Lung (tissue), 12 donors: ENCODE measurements around the gene CYBC1. TPM values are rescaled to one million over a fixed set of nuclear protein-coding genes. Genes with fewer than 3 reads are reported as not detected.

Experiments
- ATAC-seq: fragments of 200-7000 bp; cut with Tn5 transposase; one replicate; pipeline ENCODE4 v1.9.1; 2020; ENCODE audit warnings: moderate number of reproducible peaks; ENCODE audit not compliant: insufficient read depth, low FRiP score
- DNase-seq, 3 donors: peaks; one replicate each; pipeline ENCODE4 v3.0.0-alpha.2; 2013 to 2017
- H3K27ac ChIP-seq, 2 donors: one replicate each; pipeline ENCODE4 v1.5.1; 2013; ENCODE audit warnings: mild to moderate bottlenecking in 2 of 2, moderate library complexity in 2 of 2, control low read depth in 1 of 2, inconsistent platforms in 1 of 2, low read depth in 1 of 2, low read length in 1 of 2
- H3K27me3 ChIP-seq, 3 donors: one replicate each; pipeline ENCODE4 v1.5.1; 2013; ENCODE audit warnings: low read length in 2 of 3; ENCODE audit not compliant: control insufficient read depth in 3 of 3, insufficient read depth in 3 of 3
- H3K36me3 ChIP-seq, 4 donors: one replicate each; pipeline ENCODE4 v1.5.1; 2013; ENCODE audit warnings: low read length in 4 of 4, mild to moderate bottlenecking in 1 of 4, moderate library complexity in 1 of 4; ENCODE audit not compliant: control insufficient read depth in 4 of 4, insufficient read depth in 4 of 4
- H3K4me1 ChIP-seq, 5 donors: one replicate each; pipeline ENCODE4 v1.5.1; 2013; ENCODE audit warnings: low read length in 5 of 5, mild to moderate bottlenecking in 2 of 5, moderate library complexity in 1 of 5; ENCODE audit not compliant: control insufficient read depth in 5 of 5, insufficient read depth in 5 of 5
- H3K4me3 ChIP-seq: one replicate; pipeline ENCODE4 v1.5.1; 2013; ENCODE audit warnings: mild to moderate bottlenecking, control low read depth, moderate library complexity
- H3K9ac ChIP-seq, 2 donors: one replicate each; pipeline ENCODE4 v1.5.1; 2013; ENCODE audit warnings: low read length in 2 of 2, control low read depth in 1 of 2; ENCODE audit not compliant: insufficient read depth in 1 of 2
- H3K9me3 ChIP-seq, 4 donors: one replicate each; pipeline ENCODE4 v1.5.1; 2013; ENCODE audit warnings: low read length in 3 of 4, mild to moderate bottlenecking in 1 of 4, moderate library complexity in 1 of 4; ENCODE audit not compliant: control insufficient read depth in 4 of 4, insufficient read depth in 3 of 4
- CTCF ChIP-seq: IDR thresholded peaks from 2 replicates; pipeline ENCODE4 v1.5.1; 2012; ENCODE audit warnings: mild to moderate bottlenecking; ENCODE audit errors: control extremely low read depth, extremely low read depth
- WGBS, 2 donors: extraction: QIAGEN DNeasy Blood & Tissue Kit; methylation state at CpG; one replicate each; pipeline ENCODE4 v1.1.7; 2013; 5-methylcytosine and 5-hydroxymethylcytosine counted together
- polyA plus RNA-seq, 2 donors: library from polyadenylated mRNA; stranded (reverse); fragments of 200-250 nt; gene quantifications; one replicate each; pipeline ENCODE4 v1.2.1, GENCODE V29; 2013
- total RNA-seq, 2 donors: library from RNA; depleted of rRNA in 1 of 2; stranded (reverse); fragments of >200 nt in 1 of 2; gene quantifications; one replicate each; pipeline ENCODE4 v1.2.1, GENCODE V29; 2014 to 2021
- donor health status: control.
- donor health status: control.
- donor health status: Bipolar disorder and iron deficiency.
- donor health status: healthy.
- donor health status: DM: yes; HTN: yes; CAD: no.

The CYBC1 gene
- total and polyA plus RNA-seq, 4 donors = 37.4 to 144 (median 92.0) TPM

- Histone ChIP-seq H3K4me3 (no peak overlapping the region), H3K9me3 (no peaks in the 10 kb centered on the region), H3K36me3 (peaks cover 0 to 54% (median 10%) of the 10 kb centered on the region in 4 donors), H3K4me1 (no peaks in the 10 kb centered on the region), H3K9ac (no peak overlapping the region), H3K27me3 (no peaks in the 10 kb centered on the region), H3K27ac (no peak overlapping the region)
- no peak for TF ChIP-seq CTCF
- ATAC-seq = no peak
- WGBS, 2 donors = 89 to 95% methylated on average over 26 of the region's 26 CpGs
- no peak for DNase-seq
These were observed 12.0 kb downstream of the CYBC1 start for GRCh38 chr17:82438401-82439193.

GRCh38 chr17:82437325-82437668 lies 13.3 kb downstream of the CYBC1 start:
- DNase-seq (no peak), ATAC-seq (no peak)
- Histone ChIP-seq H3K9ac (no peak overlapping the region), H3K9me3 (no peaks in the 10 kb centered on the region), H3K27me3 (no peaks in the 10 kb centered on the region), H3K27ac (no peak overlapping the region), H3K4me3 (no peak overlapping the region), H3K4me1 (no peaks in the 10 kb centered on the region), H3K36me3 (peaks cover 0 to 44% (median 6%) of the 10 kb centered on the region in 4 donors)
- no peak for TF ChIP-seq CTCF
- WGBS, 2 donors = 92 to 95% methylated on average over 18 of the region's 18 CpGs

GRCh38 chr17:82436601-82437324 lies 13.8 kb downstream of the CYBC1 start:
- Histone ChIP-seq H3K9me3 (no peaks in the 10 kb centered on the region), H3K9ac (no peak overlapping the region), H3K4me3 (no peak overlapping the region), H3K27me3 (no peaks in the 10 kb centered on the region), H3K4me1 (no peaks in the 10 kb centered on the region), H3K27ac (no peak overlapping the region), H3K36me3 (peaks cover 0 to 42% (median 5%) of the 10 kb centered on the region in 4 donors)
- no peak for TF ChIP-seq CTCF
- DNase-seq (no peak), ATAC-seq (no peak)
- WGBS, 2 donors = 90 to 94% methylated on average over 33 to 36 of the region's 36 CpGs
